Measurements from ENCODE around the gene ATP6V1E1.
"Not testable (repeated sequence)": the region's sequence is repeated elsewhere in the genome, so short reads cannot be mapped to it uniquely, and the experiment has no call there.

Gene ATP6V1E1

DNA sequence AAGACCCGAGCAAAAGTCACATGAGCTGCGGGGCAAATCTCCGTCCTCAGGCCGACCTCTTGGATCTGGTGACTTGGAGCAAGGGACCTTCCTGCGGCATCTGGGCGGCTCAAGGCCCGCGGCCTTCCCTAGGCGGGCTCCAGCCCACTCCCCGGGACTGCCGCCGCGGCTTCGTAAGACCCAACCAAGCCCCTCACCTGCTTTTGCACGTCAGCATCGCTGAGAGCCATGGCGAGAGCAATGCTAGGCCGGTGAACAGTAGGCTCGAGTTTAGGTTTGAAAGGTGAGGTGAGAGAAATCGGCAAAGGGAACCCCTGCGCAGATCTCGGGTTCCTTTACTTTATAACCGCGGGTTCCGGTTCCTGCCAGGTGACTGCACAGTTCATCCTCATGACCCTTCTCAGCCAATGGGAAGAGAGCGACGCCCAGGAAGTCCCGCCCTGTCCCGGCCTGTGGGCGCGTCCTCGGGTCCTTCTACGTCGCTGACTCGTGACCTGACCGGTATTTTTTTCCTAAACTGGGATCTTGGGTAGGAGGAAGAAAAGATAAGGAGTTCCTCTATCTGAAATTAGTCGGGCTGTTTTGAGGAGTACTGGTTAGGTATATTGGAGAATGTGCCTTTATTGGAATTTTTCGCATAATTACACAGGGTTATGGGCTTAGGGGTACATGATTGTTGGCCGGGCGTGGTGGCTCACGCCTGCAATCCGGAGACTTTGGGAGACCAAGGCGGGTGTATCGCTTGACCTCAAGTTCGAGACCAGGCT lies at the start of gene ATP6V1E1:
TSS of gene ATP6V1E1 (minus strand) at position 344 of the 767 bp plus-strand sequence. CDS start at position 230, 114 bp downstream.
- peak; percentile 87 to 91 for DNase-seq (ENCODE audit: low read depth in 2 of 2)

GRCh38 chr22:17675584-17675983 lies 47.0 kb upstream of the ATP6V1E1 start:
- no peak for DNase-seq (ENCODE audit: low read depth in 2 of 2)

- no peak for DNase-seq (ENCODE audit: low read depth in 2 of 2)
Measured at GRCh38 chr22:17674152-17674551, 45.6 kb upstream of the ATP6V1E1 start.

DNA sequence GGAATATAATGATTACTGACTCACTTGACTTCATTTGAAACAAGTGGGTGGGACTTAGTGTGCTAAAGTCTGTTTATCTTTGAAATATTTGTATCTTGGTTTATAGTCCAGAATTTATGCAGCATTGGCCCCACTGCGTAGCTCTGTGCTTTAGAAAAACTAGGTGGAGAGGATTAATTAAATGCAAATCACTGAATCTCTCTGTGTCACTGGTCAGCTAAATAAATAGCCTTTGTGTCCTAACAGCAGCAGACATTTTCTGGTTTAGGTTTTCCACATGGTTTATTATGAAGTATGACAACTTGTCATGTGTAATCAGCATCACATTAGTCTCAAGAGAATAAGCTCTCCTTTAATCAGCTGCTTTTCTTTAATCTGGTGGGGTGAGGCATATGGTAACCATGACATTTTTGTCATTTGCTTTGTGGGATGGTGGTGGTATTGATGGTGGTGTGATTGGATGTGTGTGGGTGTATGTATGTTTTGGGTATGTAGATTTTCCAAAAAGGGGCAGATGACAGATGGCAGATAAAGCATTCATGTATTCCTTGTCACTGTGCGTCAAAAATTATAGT lies 44.0 kb upstream of the ATP6V1E1 start:
- DNase-seq (ENCODE audit: low read depth in 2 of 2), result no peak

DNA sequence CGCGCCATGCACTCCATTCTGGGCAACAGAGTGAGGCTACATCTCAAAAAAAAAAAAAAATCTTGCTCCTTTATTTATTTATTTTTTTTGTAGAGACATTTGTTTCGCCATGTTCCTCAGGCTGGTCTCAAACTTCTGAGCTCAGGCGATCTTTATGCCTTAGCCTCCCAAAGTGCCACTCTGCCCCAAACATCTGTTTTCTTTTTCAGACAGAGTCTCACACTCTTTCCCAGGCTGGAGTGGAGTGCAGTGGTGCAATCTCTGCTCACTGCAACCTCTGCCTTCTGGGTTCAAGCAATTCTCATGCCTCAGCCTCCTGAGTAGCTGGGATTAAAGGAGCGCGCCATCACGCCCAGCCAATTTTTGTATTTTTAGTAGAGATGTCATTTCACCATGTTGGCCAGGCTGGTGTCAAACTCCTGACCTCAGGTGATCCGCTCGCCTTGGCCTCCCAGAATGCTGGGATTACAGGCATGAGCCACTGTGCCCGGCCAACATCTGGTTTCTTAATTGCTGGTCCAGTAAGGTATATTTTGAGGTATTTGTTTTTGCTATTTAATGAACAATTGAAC lies 43.1 kb upstream of the ATP6V1E1 start:
- DNase-seq (ENCODE audit: low read depth in 2 of 2), result not testable (repeated sequence)

DNA sequence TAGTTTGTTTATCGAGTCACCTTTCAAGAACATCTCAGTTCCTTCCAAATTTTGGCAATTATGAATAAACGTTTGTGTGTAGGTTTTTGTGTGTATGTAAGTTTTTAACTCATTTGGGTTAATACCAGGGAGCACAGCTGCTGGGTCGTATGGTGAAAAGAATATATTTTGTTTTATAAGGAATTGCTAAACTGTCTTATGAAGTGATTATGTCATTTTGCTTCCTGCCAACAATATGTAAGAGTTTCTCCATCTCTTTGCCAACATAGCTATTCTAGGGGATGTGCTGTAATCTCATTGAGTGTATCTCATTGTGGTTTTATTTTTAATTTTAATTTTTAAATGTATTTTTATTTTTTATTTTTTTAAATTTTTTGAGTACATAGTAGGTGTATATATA lies 37.3 kb upstream of the ATP6V1E1 start:
- no peak for DNase-seq (ENCODE audit: low read depth in 2 of 2)

DNA sequence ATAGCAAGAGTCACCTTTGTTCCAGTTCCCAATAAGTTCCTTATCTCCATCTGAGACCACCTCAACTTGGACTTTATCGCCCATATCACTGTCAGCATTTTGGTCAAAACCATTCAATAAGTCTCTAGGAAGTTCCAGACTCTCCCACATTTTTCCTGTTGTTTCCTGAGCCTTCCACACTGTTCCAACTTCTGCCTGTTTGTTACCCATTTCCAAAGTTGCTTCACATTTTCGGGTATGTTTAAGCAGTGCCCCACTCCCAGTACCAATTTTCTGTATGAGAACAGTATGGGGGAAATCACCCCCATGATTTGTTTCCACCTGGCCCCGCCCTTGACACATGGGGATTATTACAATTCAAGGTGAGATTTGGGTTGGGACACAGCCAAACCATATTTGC lies 36.7 kb upstream of the ATP6V1E1 start:
- DNase-seq (ENCODE audit: low read depth in 2 of 2), result no peak

GRCh38 chr22:17664414-17665055 lies 36.0 kb upstream of the ATP6V1E1 start:
- no peak for DNase-seq (ENCODE audit: low read depth in 2 of 2)

DNA sequence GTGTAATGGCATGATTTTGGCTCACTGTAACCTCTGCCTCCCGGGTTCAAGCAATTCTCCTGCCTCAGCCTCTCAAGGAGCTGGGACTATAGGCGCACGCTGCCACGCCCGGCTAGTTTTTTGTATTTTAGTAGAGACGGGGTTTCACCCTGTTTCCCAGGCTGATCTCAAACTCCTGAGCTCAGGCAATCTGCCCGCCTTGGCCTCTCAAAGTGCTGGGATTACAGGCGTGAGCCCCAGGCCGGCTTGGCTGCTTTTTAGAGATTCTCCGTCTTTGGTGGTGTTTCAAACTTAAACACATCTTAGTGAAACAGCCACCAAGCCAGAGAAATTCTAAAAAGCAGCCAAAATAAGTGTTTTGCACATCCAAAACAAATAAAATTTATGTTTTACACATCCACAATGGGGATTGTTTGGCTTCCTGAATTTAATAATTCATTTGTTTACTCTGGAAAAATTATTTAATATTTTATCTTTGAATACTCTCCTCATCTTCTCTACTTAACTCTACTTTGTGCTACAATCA lies 28.4 kb upstream of the ATP6V1E1 start:
- DNase-seq (ENCODE audit: low read depth in 2 of 2), result no peak

DNA sequence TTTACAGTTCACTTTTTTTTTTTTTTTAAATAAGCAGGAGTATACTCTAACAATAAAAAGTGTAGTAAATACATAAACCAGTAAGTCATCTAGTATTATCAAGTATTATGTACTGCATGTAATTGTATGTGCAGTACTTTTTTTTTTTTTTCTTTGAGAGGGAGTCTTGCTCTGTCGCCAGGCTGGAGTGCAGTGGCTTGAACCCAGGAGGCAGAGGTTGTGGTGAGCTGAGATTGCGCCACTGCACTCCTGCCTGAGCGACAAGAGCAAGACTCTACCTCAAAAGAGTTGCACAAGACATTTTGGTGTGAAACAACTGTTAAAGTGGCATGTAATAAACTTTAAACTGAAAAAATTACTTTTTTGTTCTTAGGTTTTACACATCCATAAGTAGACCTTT lies 26.7 kb upstream of the ATP6V1E1 start:
- no peak for DNase-seq (ENCODE audit: low read depth in 2 of 2)

- no peak for DNase-seq (ENCODE audit: low read depth in 2 of 2)
Measured at GRCh38 chr22:17648569-17648968, 20.0 kb upstream of the ATP6V1E1 start.

GRCh38 chr22:17647991-17648390 lies 19.4 kb upstream of the ATP6V1E1 start:
- no peak for DNase-seq (ENCODE audit: low read depth in 2 of 2)

GRCh38 chr22:17647452-17647851 lies 18.9 kb upstream of the ATP6V1E1 start:
- no peak for DNase-seq (ENCODE audit: low read depth in 2 of 2)

DNA sequence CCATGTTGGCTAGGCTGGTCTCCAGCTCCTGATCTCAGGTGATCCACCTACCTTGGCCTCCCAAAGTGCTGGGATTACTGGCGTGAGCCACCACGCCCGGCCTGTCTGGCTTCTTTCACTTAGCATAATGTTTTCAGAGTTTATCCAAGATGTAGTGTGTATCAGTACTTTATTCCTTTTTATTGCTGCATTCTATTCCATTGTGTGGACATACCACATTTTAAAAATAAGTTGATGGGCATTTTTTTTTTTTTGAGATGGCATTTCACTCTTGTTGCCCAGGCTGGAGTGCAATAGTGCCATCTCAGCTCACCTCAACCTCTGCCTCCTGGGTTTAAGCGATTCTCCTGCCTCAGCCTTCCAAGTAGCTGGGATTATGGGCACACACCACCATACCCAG lies 13.8 kb upstream of the ATP6V1E1 start:
- DNase-seq (ENCODE audit: low read depth in 2 of 2), result not testable (repeated sequence)

- no peak for DNase-seq (ENCODE audit: low read depth in 2 of 2)
Measured at GRCh38 chr22:17641269-17641668, 12.7 kb upstream of the ATP6V1E1 start.

- DNase-seq (ENCODE audit: low read depth in 2 of 2), result no peak
Measured at GRCh38 chr22:17639247-17639741, 10.7 kb upstream of the ATP6V1E1 start.

DNA sequence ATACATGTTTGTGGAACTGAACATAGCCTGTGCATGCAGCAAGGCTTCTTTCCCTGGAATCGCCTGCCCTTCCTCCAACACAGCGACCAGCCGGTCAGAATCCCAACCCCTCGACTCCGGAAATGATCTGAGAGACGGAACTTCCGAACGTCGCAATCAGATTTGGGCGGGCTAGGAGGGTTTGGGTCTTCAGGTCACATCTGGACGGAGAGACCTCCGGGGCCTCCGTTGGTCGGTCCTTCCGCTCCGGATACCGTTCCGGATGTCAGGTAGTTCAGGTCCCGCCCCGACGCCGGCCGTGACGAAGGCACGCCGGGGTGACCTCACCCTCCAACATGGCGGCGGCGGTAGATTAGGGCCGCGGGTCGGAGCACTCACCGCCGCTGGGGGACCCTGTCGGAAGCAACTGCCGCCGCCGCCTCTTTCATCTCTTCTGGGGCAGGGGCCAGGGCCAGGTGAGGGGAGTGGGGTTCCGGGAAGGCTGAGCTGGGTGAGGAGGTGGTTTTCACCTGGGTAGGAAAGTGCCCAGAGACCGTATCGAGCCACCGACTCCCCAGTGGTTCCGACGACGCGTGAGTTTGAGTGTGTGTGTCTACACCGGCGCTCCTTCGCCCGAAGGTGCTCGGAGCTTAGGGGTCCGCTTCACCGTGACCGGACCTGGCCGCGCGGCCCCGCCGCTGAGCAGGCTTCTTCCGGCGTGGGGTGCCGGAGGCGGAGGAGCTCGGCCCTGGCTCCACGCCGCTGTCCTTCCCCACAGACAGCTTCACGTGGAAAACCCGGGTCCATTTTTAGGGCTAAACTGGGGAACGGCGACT lies 10.1 kb upstream of the ATP6V1E1 start, which contains the start of gene BCL2L13:
TSS of gene BCL2L13 (plus strand) at position 326 of the 815 bp plus-strand sequence. CDS start 16,955 bp downstream, outside the sequence.
- peak; percentile 83 to 87 for DNase-seq (ENCODE audit: low read depth in 2 of 2)

DNA sequence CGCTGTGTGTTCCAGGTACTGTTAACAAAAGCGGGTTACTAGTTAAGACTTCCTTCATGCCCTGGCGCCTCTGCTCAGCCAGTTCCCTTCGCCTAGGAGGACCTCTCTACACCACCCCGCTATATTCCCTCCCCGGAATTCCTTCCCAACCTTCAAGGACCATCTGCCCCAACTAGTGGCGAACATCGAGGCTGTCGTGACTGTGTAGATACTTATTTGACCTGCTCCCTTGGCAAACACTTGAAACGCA lies 9.6 kb upstream of the ATP6V1E1 start:
- peak in 1 of 2 donors; percentile 3 for DNase-seq (ENCODE audit: low read depth in 2 of 2)

DNA sequence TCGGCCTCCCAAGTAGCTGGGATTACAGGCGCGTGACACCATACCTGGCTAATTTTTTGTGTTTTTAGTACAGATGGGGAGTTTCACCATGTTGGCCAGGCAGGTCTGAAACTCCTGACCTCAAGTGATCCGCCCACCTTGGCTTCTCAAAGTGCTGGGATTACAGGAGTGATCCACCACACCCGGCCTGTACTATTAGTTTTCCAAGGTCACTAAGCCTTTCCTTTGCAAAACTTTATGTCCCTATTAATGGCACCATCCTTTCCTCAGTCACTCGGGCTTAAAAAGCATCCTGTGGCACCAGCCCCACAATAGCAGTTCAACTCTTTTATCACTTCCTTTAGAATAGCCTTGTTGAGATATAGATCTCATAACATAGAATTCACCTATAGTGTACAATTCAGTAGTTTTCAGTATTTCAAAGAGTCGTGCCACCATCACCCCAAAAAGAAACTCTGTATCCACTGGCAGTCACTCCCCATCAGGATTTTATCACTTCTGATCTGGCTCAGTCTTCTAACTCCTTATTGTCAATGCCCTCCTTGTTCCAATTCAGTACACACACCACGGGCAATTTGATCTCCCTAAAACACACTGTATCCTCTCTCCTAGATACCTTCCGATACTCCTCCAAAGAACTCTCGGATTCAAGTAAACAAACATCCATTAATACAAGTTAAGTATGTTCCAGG lies 9.1 kb upstream of the ATP6V1E1 start:
- no peak for DNase-seq (ENCODE audit: low read depth in 2 of 2)

GRCh38 chr22:17636850-17637249 lies 8.3 kb upstream of the ATP6V1E1 start:
- DNase-seq (ENCODE audit: low read depth in 2 of 2), result not testable (repeated sequence)

GRCh38 chr22:17634696-17635095 lies 6.1 kb upstream of the ATP6V1E1 start:
- no peak for DNase-seq (ENCODE audit: low read depth in 2 of 2)
